AG09309 (cell line): ENCODE results near the gene HSPG2.

Experiments used
- DNase-seq: peaks from one replicate; pipeline ENCODE4 v3.0.0-alpha.2; 2010; ENCODE audit warnings: low read depth
- H3K4me3 ChIP-seq: 2 replicates; pipeline ENCODE4 v1.5.1; 2011; ENCODE audit warnings: mild to moderate bottlenecking, low read depth, low read length, moderate library complexity; ENCODE audit not compliant: control insufficient read depth
- TF ChIP-seq, protein P1 (sequence below): IDR thresholded peaks from 2 replicates; pipeline ENCODE4 v1.5.1; 2011; ENCODE audit warnings: mild to moderate bottlenecking, low read depth, low read length, inconsistent platforms; ENCODE audit not compliant: insufficient read depth, control insufficient read depth; ENCODE audit errors: missing control alignments

The HSPG2 gene

DNA sequence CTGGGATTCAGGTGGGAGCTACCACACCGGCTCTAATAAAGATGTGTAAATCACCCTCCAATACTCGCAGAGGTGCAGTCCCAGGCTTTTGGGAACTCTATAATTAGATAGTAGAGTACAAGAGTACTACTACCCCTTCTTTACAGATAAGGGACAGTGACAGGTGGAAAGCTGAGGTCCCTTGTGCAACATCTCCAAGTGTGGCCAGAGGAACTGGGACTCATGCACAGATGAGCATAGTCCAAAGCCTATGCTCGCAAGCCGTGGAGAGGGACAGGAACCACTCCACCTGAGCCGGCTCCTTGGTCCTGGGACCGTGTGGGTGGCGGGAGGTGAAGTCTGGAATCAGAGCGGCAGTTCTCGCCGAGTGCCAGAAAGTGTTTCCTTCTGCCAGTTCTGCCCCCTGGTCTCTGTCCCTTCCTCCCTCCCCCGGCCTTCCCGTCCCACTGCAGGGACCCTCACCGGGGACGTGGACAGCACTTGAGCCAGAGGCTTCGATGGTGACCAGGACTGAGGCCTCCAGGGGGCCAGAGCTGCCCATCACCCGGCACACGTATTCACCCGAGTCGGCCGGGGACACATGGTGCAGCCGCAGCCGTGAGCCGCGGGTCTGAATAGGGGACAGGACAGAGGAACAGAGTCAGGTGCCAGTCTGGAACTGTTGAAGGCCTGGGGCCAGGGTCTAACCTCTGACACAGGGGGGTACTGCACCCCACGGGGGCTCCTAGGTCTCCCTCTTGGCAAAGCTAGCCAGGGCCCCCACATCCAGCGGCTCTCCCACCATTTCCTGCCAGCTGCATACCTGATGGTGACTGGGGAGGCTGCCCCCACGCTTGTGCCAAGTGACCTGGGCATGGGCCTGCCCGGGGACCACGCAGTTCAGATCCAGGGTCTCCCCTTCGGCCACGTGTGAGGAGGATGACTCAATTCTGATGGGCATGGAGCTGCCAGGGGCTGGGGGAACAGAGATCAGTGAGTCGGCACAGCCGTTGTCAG, 91.2 kb downstream of the HSPG2 start:
- no peak overlapping the region for H3K4me3 ChIP-seq
- TF ChIP-seq, protein P1, sequence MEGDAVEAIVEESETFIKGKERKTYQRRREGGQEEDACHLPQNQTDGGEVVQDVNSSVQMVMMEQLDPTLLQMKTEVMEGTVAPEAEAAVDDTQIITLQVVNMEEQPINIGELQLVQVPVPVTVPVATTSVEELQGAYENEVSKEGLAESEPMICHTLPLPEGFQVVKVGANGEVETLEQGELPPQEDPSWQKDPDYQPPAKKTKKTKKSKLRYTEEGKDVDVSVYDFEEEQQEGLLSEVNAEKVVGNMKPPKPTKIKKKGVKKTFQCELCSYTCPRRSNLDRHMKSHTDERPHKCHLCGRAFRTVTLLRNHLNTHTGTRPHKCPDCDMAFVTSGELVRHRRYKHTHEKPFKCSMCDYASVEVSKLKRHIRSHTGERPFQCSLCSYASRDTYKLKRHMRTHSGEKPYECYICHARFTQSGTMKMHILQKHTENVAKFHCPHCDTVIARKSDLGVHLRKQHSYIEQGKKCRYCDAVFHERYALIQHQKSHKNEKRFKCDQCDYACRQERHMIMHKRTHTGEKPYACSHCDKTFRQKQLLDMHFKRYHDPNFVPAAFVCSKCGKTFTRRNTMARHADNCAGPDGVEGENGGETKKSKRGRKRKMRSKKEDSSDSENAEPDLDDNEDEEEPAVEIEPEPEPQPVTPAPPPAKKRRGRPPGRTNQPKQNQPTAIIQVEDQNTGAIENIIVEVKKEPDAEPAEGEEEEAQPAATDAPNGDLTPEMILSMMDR: no peak
- DNase-seq: no peak

DNA sequence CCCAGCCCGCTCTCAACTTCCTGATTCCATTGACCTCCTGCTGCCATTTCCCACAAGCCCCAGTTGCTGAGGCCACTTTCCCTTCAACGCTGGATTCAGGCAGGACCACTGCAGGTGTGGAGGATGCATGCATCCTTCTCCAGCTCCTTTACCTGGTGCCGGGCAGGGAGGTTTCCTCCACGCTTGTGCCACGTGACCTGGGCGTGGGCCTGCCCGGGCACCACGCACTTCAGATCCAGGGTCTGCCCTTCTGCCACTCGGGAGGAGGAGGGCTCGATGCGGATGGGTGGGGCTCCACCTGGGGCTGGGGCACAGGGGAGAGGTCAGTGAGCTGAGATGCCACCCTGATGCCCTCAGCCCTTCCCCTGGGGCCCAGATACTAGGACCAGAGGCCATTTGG, 93.1 kb downstream of the HSPG2 start:
- H3K4me3 ChIP-seq: no peak overlapping the region
- TF ChIP-seq, protein P1: no peak
- no peak for DNase-seq

DNA sequence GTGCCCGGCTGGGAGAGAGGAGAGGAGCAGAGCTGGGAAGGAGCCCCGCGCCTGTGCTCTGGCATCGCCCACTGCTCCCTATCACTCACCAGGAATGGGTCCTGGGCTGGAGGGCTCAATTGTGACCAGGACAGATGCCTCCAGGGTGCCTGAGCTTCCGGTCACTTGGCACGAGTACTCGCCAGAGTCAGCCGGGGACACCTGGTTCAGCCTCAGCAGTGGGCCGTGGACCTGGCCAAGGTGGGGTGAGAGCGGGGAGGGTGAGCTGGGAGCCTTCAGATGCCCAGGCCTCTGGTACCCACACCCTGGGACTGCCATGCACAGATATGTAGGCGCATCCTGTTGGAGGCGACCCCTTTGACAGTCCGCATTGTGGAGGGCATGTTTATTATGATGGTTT, 93.9 kb downstream of the HSPG2 start:
- TF ChIP-seq, protein P1: no peak
- no peak overlapping the region for H3K4me3 ChIP-seq
- DNase-seq: no peak

DNA sequence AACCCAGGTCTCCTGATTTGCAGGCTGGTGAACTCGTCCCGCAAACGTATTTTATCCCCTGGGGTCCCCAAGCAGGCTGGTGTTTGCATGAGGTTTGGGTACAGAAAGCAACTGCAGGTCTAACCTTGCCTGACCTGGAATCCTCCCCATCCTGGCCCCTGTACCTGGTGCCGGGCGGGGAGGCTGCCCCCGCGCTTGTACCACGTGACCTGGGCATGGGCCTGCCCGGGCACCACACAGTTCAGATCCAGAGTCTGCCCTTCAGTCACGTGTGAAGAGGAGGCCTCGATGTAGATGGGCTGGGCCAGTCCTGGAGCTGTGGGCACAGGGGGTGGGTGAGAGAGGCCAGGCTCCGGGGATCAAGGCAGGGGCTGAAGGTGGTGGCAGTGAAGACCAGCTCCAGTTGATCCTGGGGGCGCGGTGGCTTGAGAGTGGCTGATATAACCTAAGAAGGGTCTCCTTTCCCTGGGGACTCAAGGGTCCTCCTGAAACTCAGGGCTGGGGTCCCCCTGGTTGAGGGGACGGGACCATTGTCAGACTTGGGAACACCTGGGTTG, 94.4 kb downstream of the HSPG2 start:
- H3K4me3 ChIP-seq: no peak overlapping the region
- TF ChIP-seq, protein P1: no peak
- no peak for DNase-seq

DNA sequence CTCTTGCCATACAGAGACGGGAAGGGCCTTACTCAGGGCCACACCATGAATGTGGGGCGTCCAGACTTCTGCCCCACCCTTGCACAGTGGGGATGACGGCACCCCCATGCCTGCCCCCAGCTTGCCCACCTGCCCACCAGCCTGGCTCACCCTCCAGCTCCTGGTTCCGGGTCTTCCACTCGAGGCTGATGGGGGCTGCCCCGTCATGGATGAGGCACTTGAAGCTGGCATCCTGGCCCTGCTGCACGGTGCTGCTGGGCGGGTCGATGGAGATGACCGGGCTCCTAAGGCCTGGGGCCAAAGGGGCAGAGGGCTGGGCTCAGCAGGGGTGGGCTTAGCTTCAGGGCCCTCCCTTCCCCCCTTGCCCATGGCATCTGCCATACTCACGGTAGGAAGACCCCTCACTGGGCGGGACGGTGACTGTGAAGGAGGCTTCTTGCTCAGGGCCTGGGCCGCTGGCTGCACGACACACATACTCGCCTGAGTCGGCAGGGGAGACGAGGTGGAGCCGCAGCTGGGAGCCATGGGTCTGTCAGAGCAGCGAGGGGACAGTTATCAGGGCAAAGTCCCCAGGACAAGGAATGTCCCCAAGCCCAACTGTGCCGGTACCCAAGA, 95.2 kb downstream of the HSPG2 start:
- TF ChIP-seq, protein P1: no peak
- DNase-seq: no peak
- no peak overlapping the region for H3K4me3 ChIP-seq

DNA sequence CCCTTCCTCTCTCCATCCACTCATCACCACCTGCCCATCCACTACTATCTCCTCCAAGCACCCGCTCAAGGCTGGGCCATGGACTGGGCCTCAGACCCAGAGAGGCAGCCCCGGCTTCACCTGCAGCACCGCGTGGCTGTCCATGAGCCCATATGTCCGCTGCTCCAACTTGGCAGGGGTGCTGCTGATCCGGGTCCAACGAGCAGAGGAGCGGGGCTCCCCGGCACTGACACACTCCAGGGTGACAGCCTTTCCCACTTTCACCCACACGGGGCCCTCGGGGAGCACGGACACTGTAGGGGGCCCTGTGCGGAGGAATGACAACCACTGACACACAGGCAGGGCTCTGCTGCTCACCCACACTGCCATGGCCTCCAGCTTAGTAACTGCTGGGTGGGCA, 96.1 kb downstream of the HSPG2 start:
- H3K4me3 ChIP-seq: no peak overlapping the region
- TF ChIP-seq, protein P1: no peak
- no peak for DNase-seq
